A549 treated with CpdA at 1 μM for 4 hours (cell line): ENCODE measurements around the gene WNT9A. TPM values are rescaled to one million over a fixed set of nuclear protein-coding genes. Genes with fewer than 3 reads are reported as not detected.

Source experiments
- total RNA-seq: library from RNA; stranded (reverse); fragments of 200-300 nt; extraction: Qiagen RNA extraction; gene quantifications from 5 replicates; pipeline ENCODE4 v1.2.3, GENCODE V29; 2022; ENCODE audit warnings: low read depth

WNT9A gene
- total RNA-seq: 6.3 to 9.0 TPM (median 8.1 TPM) in 5 replicates

GRCh38 chr1:227947676-227948492 is at the start of gene WNT9A:
TSS of gene WNT9A (minus strand) at chr1:227947932. CDS start at chr1:227947887, 45 bp downstream.

Other genes with a start within 250 kb of the WNT9A start
- 23.6 to 29.8 TPM (median 28.2 TPM) in 5 replicates for gene JMJD4, start 212.6 kb downstream of the WNT9A start, total RNA-seq
- gene SNAP47, start 212.5 kb downstream of the WNT9A start, total RNA-seq: 24.9 to 32.5 TPM (median 30.1 TPM) in 5 replicates
- not detected in 5 replicates for gene PRSS38, start 132.3 kb downstream of the WNT9A start, total RNA-seq
- gene WNT3A, start 59.1 kb upstream of the WNT9A start, total RNA-seq: 0.02 to 0.06 TPM (median 0.05 TPM) in 3 of 5 replicates, not detected in the others
- gene ARF1, start 134.8 kb upstream of the WNT9A start, total RNA-seq: 380 to 467 TPM (median 447 TPM) in 5 replicates
- 27.8 to 36.9 TPM (median 35.9 TPM) in 5 replicates for gene C1orf35, start 155.4 kb upstream of the WNT9A start, total RNA-seq
- 79.8 to 96.2 TPM (median 84.6 TPM) in 5 replicates for gene MRPL55, start 161.4 kb upstream of the WNT9A start, total RNA-seq
- 113 to 153 TPM (median 143 TPM) in 5 replicates for gene GUK1, start 192.3 kb upstream of the WNT9A start, total RNA-seq
- 0.31 to 0.56 TPM (median 0.45 TPM) in 5 replicates for gene GJC2, start 202.0 kb upstream of the WNT9A start, total RNA-seq
- 2.6 to 7.4 TPM (median 5.8 TPM) in 5 replicates for gene IBA57, start 217.9 kb upstream of the WNT9A start, total RNA-seq